Ovary (tissue), 3 donors: Measurements from ENCODE around the gene LIN52.
"Not testable (repeated sequence)": the region's sequence is repeated elsewhere in the genome, so short reads cannot be mapped to it uniquely, and the experiment has no call there.

Source experiments
- POLR2A ChIP-seq: fragments of 450-650 bp; IDR thresholded peaks from one replicate; pipeline ENCODE4 v1.6.1; 2017; ENCODE audit warnings: antibody characterized with exemption, mild to moderate bottlenecking, moderate library complexity
- TF ChIP-seq, protein P1 (sequence below), 3 donors: fragments of 450-650 bp in 2 of 3; fragments of 200-600 bp in 1 of 3; IDR thresholded peaks; one replicate each; pipeline versions ENCODE4 v1.5.1 to v1.8.0; 2016 to 2022; ENCODE audit warnings: antibody characterized with exemption in 3 of 3, mild to moderate bottlenecking in 1 of 3
- donor health status: DM: no; HTN: no; CAD: no.

DNA sequence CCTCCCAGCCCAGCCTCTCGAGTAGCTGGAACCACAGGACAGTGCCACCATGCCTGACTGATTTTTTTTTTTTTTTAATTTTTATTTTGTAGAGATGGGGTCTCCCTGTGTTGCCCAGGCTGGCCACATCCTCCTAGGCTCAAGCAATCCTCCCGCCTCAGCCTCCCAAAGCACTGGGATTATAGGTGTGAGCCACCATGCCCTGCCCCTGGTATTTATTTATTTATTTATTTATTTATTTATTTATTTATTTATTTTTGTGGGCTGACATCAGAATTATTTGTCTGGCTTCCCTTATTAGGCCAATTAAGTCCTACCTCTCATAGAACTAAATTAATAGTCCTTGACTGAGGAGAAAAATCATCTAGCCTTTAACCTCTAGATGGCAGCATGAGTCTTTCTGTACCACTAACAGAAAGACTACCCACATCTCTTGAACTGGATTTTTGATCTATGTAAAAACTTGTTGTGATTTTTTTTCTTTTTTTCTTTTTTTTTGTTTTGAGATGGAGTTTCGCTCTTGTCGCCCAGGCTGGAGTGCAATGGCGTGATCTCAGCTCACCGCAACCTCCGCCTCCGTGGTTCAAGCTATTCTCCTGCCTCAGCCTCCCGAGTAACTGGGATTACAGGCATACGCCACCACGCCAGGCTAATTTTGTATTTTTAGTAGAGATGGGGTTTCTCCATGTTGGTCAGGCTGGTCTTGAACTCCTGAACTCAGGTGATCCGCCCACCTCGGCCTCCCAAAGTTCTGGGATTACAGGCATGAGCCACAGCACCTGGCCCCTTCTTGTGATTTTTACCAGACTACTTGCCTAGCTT, 26.9 kb downstream of the LIN52 start:
- TF ChIP-seq, protein P1, sequence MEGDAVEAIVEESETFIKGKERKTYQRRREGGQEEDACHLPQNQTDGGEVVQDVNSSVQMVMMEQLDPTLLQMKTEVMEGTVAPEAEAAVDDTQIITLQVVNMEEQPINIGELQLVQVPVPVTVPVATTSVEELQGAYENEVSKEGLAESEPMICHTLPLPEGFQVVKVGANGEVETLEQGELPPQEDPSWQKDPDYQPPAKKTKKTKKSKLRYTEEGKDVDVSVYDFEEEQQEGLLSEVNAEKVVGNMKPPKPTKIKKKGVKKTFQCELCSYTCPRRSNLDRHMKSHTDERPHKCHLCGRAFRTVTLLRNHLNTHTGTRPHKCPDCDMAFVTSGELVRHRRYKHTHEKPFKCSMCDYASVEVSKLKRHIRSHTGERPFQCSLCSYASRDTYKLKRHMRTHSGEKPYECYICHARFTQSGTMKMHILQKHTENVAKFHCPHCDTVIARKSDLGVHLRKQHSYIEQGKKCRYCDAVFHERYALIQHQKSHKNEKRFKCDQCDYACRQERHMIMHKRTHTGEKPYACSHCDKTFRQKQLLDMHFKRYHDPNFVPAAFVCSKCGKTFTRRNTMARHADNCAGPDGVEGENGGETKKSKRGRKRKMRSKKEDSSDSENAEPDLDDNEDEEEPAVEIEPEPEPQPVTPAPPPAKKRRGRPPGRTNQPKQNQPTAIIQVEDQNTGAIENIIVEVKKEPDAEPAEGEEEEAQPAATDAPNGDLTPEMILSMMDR (IDR thresholded peaks at IDR 0.05): peak in 1 of 3 donors; percentile 20
- TF ChIP-seq POLR2A: not testable (repeated sequence)
